Gastrocnemius medialis (tissue), 4 donors: ENCODE measurements around the gene FAM229A.

ENCODE experiments used
- POLR2A ChIP-seq, 2 donors: fragments of 450-650 bp; IDR thresholded peaks; one replicate each; pipeline ENCODE4 v1.6.1; 2017; ENCODE audit warnings: antibody characterized with exemption in 2 of 2, mild to moderate bottlenecking in 2 of 2, moderate library complexity in 2 of 2
- TF ChIP-seq, protein P1 (sequence below), 5 experiments: fragments of 450-650 bp in 3 of 5; fragments of 200-600 bp in 2 of 5; sonication (generic) in 2 of 5; IDR thresholded peaks in 4 of 5; conservative IDR thresholded peaks in 1 of 5; 1 replicate in 4 of 5; 2 replicates in 1 of 5; pipeline ENCODE4 v1.5.1; 2016 to 2019; ENCODE audit warnings: antibody characterized with exemption in 5 of 5, mild to moderate bottlenecking in 3 of 5, moderate library complexity in 3 of 5

- TF ChIP-seq, protein P1, sequence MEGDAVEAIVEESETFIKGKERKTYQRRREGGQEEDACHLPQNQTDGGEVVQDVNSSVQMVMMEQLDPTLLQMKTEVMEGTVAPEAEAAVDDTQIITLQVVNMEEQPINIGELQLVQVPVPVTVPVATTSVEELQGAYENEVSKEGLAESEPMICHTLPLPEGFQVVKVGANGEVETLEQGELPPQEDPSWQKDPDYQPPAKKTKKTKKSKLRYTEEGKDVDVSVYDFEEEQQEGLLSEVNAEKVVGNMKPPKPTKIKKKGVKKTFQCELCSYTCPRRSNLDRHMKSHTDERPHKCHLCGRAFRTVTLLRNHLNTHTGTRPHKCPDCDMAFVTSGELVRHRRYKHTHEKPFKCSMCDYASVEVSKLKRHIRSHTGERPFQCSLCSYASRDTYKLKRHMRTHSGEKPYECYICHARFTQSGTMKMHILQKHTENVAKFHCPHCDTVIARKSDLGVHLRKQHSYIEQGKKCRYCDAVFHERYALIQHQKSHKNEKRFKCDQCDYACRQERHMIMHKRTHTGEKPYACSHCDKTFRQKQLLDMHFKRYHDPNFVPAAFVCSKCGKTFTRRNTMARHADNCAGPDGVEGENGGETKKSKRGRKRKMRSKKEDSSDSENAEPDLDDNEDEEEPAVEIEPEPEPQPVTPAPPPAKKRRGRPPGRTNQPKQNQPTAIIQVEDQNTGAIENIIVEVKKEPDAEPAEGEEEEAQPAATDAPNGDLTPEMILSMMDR (IDR thresholded peaks at IDR 0.05 in 4 of 5, conservative IDR thresholded peaks at IDR 0.05 in 1 of 5): no peak
- TF ChIP-seq POLR2A (IDR thresholded peaks at IDR 0.05): no peak
Measured at GRCh38 chr1:32398401-32398800, 36.1 kb upstream of the FAM229A start.
